ENCODE results near the gene ACYP1.

The ACYP1 gene

GRCh38 chr14:75018694-75019093 lies 45.1 kb downstream of the ACYP1 start:
- no peak for TF ChIP-seq CTCF (IDR thresholded peaks at IDR 0.05)
- no peak for TF ChIP-seq ZFX (IDR thresholded peaks at IDR 0.05; ENCODE audit: borderline replicate concordance)
- H3K27ac ChIP-seq, result peak overlapping the region; percentile 7; the same call in 1 of the 2 replicates

- TF ChIP-seq ZFX (IDR thresholded peaks at IDR 0.05; ENCODE audit: borderline replicate concordance), result no peak
- H3K27ac ChIP-seq, result no peak overlapping the region
These were observed 47.0 kb downstream of the ACYP1 start for GRCh38 chr14:75016815-75017214.

DNA sequence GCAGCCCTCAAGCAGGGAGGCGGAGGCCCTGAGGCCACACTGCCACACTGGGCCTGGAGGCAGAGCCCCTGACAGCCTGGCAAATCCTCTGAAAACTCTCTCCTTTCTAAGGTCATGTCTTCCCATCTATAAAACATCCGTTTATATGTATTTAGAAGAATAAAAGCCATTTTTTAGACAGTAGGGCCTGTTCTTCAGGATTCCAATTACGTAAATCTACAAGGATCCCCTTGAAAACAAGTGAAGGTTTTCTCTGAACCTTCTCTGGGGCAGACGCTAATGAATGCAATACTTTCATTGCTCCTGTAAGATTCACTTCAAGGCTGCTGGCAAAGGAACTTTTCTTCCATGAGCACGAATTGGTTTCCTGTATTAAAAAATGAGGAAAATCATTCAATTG lies 48.3 kb downstream of the ACYP1 start:
- H3K27ac ChIP-seq, result no peak overlapping the region

GRCh38 chr14:75013290-75013689 lies 50.5 kb downstream of the ACYP1 start:
- TF ChIP-seq CTCF (IDR thresholded peaks at IDR 0.05) (no peak), ZFX (IDR thresholded peaks at IDR 0.05; ENCODE audit: borderline replicate concordance) (no peak)
- no peak overlapping the region for H3K27ac ChIP-seq

More for the DNA sequence above, 48.3 kb downstream of the ACYP1 start:
- no peak for TF ChIP-seq ZFX (IDR thresholded peaks at IDR 0.05; ENCODE audit: borderline replicate concordance)
- no peak for TF ChIP-seq CTCF (IDR thresholded peaks at IDR 0.05)

DNA sequence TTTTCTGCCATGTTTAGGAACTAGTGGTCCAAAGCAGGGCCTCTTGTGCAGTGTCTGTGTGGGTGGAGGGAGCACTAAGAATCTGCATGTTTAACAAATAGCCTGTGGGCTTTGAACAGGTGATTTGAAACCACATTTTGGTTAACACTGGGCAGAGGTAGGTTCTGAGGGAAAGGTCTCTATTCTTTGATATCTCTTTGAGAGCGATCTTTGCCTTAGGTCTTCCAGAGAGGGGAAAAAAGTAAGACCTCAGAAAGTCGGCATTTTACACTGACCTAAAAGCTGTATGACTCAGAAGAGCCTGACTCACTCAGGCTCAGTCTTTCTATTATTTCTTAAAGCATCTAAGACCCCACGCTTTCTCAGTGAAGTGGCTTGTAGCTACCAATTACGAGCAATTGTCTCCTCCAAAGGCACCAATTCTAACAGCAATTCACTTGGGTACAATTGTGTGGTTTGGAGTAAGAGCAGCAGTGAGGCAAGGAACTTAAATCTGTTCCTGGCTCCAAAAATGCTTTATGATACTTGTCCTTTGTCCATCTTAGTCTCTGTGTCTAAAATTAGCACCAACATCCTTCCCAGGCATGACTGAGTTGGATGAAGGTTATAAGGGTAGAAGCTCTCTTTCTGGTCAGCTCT lies 52.3 kb downstream of the ACYP1 start:
- TF ChIP-seq ZFX (IDR thresholded peaks at IDR 0.05; ENCODE audit: borderline replicate concordance), result no peak
- TF ChIP-seq CTCF (IDR thresholded peaks at IDR 0.05), result no peak
- no peak overlapping the region for H3K27ac ChIP-seq

DNA sequence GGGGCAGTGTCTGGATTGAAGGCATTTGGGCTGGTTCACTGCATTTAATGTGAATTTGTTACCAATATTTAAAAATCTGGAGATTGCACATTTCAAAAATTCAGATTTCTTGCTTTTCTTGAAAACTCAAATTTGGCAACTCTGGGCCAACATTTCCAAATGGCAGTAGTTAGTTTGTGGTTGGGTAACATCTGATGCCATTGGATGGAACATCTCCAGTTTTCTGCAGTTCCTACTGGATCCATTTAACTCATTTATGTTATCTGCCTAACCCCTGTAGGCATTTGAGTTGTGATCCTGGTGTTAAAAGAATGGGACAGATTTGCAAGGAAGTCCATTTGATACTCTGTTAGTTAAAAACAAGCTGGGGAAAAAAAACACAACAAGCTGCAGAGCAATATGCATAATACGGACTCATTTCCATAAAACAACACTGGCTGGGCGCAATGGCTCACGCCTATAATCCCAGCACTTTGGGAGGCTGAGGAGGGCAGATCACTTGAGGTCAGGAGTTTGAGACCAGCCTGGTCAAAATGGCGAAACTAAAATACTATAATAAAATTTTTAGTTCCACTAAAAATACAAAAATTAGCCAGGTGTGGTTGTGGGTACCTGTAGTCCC lies 53.2 kb downstream of the ACYP1 start:
- no peak for TF ChIP-seq ZFX (IDR thresholded peaks at IDR 0.05; ENCODE audit: borderline replicate concordance)
- TF ChIP-seq CTCF (IDR thresholded peaks at IDR 0.05), result no peak
- H3K27ac ChIP-seq, result no peak overlapping the region

- TF ChIP-seq ZFX (IDR thresholded peaks at IDR 0.05; ENCODE audit: borderline replicate concordance) (no peak), CTCF (IDR thresholded peaks at IDR 0.05) (no peak)
- H3K27ac ChIP-seq, result no peak overlapping the region
These were observed 54.6 kb downstream of the ACYP1 start for GRCh38 chr14:75009176-75009575.
